VCaP (cell line): Measurements from ENCODE around the gene OR13J1.

ENCODE experiments used
- H3K27ac ChIP-seq: fragments of 450-650 bp; 2 replicates; pipeline ENCODE4 v1.5.1; 2017
- CTCF ChIP-seq: fragments of 450-650 bp; conservative IDR thresholded peaks from 2 replicates; pipeline ENCODE4 v1.5.1; 2017; ENCODE audit warnings: mild to moderate bottlenecking, moderate library complexity

The OR13J1 gene

GRCh38 chr9:35828716-35829083, 41.5 kb downstream of the OR13J1 start, which contains the start of gene FAM221B:
Gene FAM221B (minus strand): TSS chr9:35828732. CDS start chr9:35826161, 2,571 bp downstream.
- peak within 1 kb of the TSS; percentile 74 for H3K27ac ChIP-seq
- TF ChIP-seq CTCF, result no peak

GRCh38 chr9:35827486-35827885, 42.7 kb downstream of the OR13J1 start:
- H3K27ac ChIP-seq, result no peak overlapping the region
- no peak for TF ChIP-seq CTCF

- no peak overlapping the region for H3K27ac ChIP-seq
- peak; percentile 86 for TF ChIP-seq CTCF
Observed at GRCh38 chr9:35826071-35826701, 44.0 kb downstream of the OR13J1 start.

GRCh38 chr9:35822926-35823325, 47.3 kb downstream of the OR13J1 start:
- no peak for TF ChIP-seq CTCF
- H3K27ac ChIP-seq, result no peak overlapping the region

- H3K27ac ChIP-seq, result no peak overlapping the region
- no peak for TF ChIP-seq CTCF
Observed at GRCh38 chr9:35820076-35820475, 50.1 kb downstream of the OR13J1 start.
